Measurements from ENCODE around the gene SRP9.
"Not testable (repeated sequence)": the region's sequence is repeated elsewhere in the genome, so short reads cannot be mapped to it uniquely, and the experiment has no call there.

The SRP9 gene

DNA sequence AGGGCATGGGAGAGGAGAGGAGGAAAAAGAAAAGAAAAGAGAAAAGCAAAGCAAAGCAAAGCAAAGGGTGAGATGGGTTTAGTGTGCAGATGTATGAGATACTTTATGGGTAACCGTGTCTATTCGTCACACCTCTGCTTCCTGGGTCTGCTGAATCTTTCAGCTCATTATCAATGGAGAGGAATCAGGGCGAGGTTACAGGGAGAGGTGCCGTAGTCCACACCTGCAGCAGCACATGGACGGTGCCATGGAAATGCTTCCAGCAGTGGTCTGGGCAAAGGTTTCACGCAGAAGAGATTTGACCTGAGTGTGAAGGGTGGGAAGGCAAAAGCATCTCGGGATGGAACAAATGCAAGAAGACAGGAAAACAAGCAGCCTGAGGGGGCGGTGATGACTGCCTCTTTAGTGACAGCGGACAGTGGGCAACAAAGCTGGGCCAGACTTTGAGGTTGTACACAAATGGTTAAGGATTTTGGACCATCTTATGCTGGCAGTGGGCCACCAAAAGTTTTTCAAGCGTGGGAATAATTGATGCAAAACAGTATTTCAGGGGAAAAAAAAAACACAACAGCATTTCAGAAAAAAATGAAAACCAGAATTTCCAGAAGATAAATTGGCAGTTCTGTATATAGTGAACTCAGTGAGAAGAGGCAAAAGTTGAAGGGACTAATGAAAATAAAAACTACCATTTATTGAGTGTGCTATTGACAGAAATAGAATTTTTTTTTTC, 19.5 kb upstream of the SRP9 start:
- DNase-seq: no peak

DNA sequence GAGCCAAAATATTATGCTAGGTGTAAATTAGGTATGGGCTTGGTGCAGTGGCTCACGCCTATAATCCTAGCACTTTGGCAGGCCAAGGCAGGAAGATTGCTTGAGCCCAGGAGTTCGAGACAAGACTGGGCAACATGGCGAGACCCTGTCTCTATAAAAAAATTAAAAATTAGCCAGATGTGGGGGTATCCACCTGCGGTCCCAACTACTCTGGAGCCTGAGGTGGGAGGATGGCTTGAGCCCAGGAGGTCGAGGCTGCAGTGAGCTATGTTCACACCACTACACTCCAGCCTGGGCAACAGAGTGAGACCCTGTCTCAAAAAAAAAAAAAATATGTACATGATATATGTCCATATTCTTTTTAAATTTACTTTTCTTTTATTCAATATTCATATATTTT, 17.7 kb upstream of the SRP9 start:
- not testable (repeated sequence) for DNase-seq

GRCh38 chr1:225760531-225760930, 17.1 kb upstream of the SRP9 start:
- no peak for DNase-seq

DNA sequence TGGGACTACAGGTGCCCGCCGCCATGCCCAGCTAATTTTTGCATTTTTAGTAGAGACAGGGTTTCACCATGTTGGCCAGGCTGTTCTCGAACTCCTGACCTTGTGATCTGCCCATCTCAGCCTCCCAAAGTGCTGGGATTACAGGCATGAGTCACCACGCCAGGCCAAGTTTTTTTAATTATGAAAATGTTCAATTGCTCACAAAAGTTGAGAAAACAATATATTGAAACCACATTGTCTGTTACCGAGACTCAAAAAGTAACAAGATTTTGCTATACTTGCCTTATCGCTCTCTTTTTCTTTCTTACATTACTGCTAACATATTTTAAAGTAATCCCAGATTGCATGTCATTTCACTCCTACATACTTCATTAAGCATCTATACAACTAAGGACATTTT, 16.2 kb upstream of the SRP9 start:
- DNase-seq: not testable (repeated sequence)

DNA sequence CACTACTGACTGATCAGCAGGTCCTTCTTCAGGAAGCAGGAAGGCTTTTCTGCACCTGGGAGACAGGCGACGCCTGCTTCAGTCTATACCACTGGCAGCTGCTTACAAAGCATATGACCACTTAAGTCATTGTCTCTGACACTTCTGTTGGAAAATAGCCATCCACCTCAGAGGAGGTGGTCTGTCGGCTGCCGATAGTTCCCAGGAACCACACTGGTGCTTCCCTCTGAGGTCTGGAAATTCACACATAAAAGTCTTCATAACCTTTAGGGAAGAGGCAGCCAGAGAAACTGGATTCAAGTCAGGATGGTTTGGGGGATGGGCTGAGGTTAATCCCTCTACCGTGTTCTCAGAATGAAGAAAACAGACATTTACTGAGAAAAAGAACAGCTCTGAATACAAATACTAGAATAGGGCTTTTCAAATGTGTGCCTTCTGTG, 15.6 kb upstream of the SRP9 start:
- DNase-seq: no peak

GRCh38 chr1:225762444-225762843, 15.2 kb upstream of the SRP9 start:
- no peak for DNase-seq

GRCh38 chr1:225763716-225764548, 13.7 kb upstream of the SRP9 start:
- no peak for DNase-seq

DNA sequence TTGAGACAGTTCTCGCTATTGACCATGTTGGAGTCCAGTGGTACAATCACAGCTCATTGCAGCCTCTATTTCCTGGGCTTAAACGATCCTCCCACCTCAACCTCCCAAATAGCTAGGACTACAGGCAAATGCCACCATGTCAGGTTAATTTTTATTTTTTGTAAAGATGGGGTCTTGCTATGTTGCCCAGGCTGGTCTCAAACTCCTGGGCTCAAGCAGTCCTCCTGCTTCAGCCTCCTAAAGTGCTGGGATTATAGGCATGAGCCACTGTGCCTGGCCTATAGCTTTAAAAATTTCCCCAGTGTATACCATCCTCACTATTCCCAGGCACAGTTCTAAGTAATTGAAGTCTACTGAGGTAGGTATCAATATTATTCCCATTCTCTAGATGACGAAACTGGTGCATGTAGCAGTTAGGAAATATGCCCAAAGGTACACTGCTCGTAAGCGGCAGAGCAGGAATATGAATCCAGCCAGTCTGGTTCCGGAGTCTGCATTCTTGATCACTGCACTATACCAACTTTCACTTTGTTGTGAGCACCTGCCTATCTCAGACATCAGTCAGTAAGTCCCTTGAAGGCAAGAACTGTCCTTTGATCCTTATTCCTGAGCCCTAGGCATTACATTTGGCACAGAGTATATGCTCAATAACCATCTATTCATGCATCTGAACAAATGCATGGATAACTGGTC, 11.5 kb upstream of the SRP9 start:
- no peak for DNase-seq

DNA sequence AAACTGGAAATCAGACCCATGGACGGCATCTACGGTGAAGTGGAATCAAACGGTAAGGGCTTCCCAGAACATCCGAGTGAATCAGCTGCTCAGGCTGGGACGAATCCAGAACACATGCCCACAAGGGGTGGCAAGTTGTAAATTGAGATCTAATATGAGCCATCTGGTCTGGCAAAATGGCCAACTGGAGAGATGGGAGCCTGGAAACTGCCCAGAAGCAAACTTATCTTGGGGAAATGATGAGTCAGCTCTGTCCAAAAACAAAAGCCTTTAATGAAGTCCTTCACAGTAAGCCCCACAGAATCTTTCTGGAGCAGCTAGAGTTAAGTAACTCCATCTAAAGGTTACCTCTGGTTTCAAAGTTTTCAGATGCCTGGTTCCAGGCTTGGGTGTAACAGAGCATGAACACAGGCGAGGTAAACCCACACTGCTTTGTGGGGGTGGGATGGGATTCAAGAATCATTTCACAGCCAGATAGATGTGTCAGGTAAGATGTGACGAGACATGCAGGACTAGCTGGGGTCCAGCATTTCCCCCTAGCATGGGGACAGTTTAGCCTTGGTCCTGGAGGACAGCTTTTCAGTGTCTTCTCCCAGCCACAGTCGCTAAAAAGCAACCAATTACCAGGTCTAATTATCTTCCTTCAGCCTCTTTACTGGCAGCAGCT, 10.5 kb upstream of the SRP9 start:
- no peak for DNase-seq

DNA sequence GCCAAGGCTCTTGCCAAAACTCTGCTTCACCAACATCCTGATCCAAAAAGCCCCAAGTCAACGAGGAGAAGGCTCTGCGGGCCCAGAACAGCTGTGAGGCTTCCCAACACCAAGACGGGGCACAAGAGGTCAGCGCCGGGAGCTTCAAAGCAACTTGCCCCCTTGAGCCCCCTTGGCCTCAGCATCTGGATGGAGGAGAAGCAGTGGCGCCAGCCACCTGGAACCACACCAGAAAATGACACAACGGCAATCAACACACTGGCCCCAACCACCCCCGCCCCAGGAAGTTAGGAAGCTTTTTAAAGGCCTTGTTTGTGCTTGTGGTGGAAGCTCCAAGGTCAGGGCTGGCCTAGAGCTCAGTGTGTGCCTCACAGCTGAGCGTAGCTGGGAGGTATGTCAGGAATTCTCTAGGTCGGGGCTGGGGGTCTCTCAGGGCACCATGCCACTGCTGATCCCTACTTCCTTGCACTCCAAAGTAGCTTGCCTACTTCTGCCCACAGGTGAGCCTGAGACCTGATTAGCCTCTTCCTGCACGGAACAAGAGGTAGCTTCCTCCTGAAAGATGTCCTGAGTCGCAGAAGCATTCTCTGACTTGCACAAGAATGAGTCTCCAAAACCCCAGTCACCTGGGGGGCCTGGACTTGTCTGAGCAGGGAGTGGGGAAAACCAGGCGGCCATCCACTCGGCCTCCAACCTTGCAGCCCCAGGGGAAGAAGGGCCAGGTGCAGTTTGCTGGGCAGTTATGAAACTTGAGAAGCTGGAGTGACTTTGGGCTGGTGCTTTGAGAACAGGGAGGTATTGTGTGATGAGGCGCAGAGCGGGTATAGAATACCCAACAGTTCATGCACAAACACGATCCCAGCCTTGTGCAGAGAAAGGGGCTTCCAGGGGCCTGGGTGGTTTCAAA, 9.7 kb upstream of the SRP9 start:
- DNase-seq: no peak

DNA sequence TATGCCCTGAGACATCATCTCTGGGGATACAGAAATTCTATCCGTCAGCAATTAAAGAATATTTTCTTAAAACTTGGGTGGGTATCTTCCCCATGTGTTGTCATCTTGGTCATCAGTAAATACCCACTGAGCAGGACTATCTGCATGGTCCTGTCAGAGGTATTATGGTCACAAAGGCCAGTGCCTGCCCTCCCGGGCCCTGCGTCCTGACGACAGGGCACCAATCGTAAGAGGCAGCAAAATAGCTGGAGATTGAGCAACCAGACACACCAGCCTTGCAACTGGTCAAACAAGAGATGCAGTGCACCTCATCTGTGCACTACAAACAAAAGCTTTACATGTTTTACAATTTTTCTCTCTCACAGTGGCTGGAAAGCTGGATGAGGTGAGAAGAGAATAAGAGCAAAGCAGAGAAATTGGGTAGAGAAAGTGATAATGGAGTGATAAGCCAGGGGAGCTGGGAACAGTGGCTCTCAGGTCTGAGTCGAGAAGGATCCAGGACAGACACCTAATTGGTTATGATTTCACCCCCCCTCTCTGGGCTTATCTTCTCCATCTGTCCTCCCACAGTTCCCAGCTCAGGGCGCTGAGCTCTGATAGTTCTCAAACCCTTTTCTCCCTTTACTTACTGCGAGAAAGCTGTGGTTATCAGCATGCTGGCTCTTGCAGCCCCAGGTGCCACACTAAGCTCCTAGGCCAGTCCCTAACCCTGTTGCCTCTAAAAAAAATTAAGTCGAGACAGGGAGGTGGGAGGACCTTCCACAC, 8.8 kb upstream of the SRP9 start:
- no peak for DNase-seq

DNA sequence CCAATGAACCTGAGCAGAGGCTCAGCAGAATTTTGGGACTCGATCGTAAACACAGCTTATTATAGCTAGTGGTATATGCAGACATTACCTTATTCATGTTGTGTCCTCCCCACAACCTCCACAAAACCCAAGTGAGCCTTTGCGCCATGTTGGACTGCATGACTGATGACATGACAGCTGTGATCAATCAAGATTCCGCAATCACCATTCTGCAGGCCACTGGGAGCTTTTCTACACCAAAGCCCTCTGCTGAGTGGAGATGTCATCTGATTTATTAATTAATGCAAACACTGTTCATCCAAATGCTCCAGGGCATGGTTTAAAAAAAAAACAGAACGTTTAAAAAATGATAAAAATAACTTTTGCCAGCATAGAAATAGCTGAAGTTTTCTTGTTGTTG, 7.9 kb upstream of the SRP9 start:
- DNase-seq: no peak

DNA sequence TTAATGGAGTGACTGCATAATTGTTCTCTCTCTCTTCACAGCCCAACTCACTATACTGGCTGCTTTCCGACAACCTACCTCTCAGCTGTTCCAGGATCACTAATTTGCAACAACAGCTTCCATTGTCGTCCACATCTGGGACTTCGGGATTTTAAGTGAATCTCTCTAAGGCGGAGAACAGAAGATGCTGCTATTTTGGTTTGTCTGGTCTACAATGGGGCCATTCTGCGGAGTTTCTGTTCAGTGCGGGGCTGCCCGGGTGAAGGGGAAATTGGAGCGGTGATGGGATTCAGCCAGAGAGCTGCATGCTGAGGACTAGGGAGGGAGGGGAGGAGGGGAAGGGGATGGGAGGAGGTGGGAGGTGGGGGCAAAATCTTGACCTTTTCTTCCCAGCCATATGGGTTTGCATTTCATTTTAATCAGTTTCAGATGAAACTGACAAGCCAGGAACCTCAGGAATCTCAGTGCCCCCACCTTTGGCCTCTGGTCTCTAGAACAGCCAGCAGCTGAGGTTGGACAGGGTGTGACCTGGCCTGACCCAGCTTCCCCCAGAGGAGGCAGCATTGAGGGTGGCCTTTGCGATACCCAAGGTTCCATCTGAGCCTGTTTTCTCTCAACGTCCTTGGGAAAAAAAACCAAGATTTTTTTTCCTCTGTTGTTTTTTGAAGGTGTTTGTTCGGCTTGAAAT, 6.9 kb upstream of the SRP9 start:
- DNase-seq: no peak

DNA sequence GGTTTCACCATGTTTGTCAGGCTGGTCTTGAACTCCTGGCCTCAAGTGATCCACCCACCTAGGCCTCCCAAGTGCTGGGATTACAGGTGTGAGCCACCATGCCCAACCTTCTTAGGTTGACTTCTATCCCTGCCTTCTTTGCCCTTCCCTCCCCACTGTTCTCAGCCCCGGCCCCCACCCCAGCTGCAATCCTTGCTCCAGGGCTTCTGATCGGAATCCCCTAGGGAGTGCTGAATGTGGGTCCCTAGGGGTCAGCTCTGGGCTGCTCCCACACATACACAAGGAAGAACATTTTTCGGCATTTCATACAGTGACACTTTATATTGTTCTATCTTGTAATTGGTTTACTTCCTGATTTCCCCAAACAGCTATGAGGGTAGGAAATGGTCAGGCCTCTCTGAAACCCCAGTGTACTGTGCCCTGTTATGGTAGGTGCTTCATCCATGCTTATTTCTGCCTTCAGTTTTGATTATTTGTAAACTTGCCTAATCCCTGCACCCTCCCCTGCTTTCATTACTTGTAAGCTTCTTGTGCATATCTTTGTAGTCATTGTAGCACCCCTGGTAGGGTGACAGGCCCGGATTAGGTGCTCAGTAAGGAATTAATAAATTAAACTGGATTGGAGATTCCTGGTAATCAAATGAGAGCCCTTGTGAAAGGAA, 5.8 kb upstream of the SRP9 start:
- DNase-seq: peak; percentile 28 to 32

DNA sequence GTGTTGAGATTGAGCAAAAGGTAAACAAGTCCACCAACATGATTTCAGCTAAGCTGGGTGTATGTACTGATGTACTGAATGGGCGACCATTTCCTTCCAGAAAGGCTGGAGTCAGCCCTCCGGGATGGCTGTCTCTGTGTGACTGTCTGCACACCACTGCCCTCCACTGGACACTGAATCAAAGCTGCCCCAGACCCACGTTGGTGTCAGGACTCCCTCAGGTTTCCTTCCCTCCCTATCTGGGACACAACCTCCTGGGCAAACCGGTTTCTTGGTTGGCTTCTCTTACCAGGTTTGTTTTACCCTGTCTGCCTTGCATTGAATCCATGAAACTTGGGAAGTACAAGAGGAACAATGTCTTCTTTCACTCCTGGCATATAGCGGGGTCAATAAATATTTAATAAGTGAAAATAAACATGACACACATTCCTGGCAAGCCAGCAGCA, 5.3 kb upstream of the SRP9 start:
- peak; percentile 73 to 87 for DNase-seq

- no peak for DNase-seq
These were observed 4.8 kb upstream of the SRP9 start for GRCh38 chr1:225772848-225773247.

- no peak for DNase-seq
These were observed 3.1 kb upstream of the SRP9 start for GRCh38 chr1:225774281-225775147.

- no peak for DNase-seq
These were observed 1.3 kb upstream of the SRP9 start for GRCh38 chr1:225776294-225776693.

DNA sequence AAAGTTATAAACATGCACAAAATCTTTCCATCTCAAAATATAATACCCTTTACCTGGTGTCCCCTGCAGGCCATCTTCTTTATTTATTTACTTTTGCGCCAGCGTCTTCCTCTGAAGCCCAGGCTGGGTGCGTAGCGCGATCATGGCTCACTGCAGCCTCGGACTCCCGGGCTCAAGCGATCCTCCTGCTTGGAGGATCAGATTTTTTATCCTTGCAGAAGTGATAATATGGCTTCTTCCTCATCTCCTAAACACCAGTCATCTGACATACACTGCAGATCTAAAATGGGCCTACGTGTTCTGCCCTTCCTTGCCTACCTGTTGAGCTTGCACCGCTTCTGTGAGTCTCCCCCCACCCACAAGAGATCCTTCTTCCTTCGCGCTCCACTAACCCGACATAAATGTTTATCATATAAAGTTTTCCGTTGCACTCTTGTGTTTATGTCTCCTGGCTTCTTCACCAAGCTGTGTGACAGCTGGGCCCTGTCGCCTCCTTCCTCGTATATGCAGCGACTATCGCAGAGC, 506 bp upstream of the SRP9 start:
- DNase-seq: no peak

Measured in AML-193 (cell line).